Heart left ventricle (tissue), 13 donors: ENCODE results near the gene VWA5A.
"Not testable (repeated sequence)": the region's sequence is repeated elsewhere in the genome, so short reads cannot be mapped to it uniquely, and the experiment has no call there.

Experiments used
- POLR2A ChIP-seq, 2 donors: fragments of 450-650 bp; IDR thresholded peaks; one replicate each; pipeline ENCODE4 v1.6.1; 2017; ENCODE audit warnings: antibody characterized with exemption in 2 of 2, mild to moderate bottlenecking in 2 of 2, moderate library complexity in 2 of 2
- TF ChIP-seq, protein P1 (sequence below), 12 donors: fragments of 200-600 bp; sonication (generic) in 4 of 12; IDR thresholded peaks; one replicate each; pipeline versions ENCODE4 v1.5.0 to v1.8.0; 2018 to 2022; ENCODE audit warnings: antibody characterized with exemption in 12 of 12, mild to moderate bottlenecking in 5 of 12
- donor health status: ischemic (EF 13 %, LVEDD 7.1; RV severe dilation, severe dysfunction).
- donor health status: DM: no; HTN: yes; CAD: no.
- donor health status: DM: no; HTN: no; CAD: no.
- donor health status: ischemic (EF 25% LVEDD 6.9; RV normal size, moderate dysfunction).
- donor health status: ischemic (EF 25% LVEDD 5.7; RV mildly dilated, moderate dysfunction).
- donor health status: ischemic (EF 35%, LVEDD 5.7; RV mildly dilated, moderate dysfunction).
- donor health status: nonischemic (EF 11% LVEDD 7.7; RV severe dilation, severe dysfunction).
- donor health status: DM: yes; HTN: yes; CAD: no.
- donor health status: PGD.
- donor health status: ischemic (EF 29% LVEDD 5.4; RV normal size, mild dysfunction).
- donor health status: nonischemic (EF 23%, LVEDD 6.1; RV moderate dilation, normal function).

DNA sequence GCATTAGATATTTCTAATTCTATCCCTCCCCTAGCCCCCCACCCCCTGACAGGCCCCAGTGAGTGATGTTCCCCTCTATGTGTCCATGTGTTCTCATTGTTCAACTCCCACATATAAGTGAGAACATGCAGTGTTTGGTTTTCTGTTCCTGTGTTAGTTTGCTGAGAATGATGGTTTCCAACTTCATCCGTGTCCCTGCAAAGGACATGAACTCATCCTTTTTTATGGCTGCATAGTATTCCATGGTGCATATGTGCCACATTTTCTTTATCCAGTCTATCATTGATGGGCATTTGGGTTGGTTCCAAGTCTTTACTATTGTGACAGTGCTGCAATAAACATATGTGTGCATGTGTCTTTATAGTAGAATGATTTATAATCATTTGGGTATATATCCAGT, 11.9 kb downstream of the VWA5A start:
- TF ChIP-seq, protein P1, sequence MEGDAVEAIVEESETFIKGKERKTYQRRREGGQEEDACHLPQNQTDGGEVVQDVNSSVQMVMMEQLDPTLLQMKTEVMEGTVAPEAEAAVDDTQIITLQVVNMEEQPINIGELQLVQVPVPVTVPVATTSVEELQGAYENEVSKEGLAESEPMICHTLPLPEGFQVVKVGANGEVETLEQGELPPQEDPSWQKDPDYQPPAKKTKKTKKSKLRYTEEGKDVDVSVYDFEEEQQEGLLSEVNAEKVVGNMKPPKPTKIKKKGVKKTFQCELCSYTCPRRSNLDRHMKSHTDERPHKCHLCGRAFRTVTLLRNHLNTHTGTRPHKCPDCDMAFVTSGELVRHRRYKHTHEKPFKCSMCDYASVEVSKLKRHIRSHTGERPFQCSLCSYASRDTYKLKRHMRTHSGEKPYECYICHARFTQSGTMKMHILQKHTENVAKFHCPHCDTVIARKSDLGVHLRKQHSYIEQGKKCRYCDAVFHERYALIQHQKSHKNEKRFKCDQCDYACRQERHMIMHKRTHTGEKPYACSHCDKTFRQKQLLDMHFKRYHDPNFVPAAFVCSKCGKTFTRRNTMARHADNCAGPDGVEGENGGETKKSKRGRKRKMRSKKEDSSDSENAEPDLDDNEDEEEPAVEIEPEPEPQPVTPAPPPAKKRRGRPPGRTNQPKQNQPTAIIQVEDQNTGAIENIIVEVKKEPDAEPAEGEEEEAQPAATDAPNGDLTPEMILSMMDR (IDR thresholded peaks at IDR 0.05): not testable (repeated sequence)
- not testable (repeated sequence) for TF ChIP-seq POLR2A (IDR thresholded peaks at IDR 0.05)
